GM19025 (cell line): ENCODE measurements around the gene BAIAP3.

ENCODE experiments used
- ATAC-seq: cut with Tn5 transposase; IDR thresholded peaks from one replicate; pipeline ENCODE4 v1.9.1; 2021; ENCODE audit warnings: mild to moderate bottlenecking, low read depth, moderate library complexity; ENCODE audit not compliant: unreplicated experiment

Gene BAIAP3

GRCh38 chr16:1362807-1363206, 29.4 kb downstream of the BAIAP3 start:
- no peak for ATAC-seq

- no peak for ATAC-seq
Measured at GRCh38 chr16:1363501-1364041, 30.1 kb downstream of the BAIAP3 start.

- ATAC-seq = no peak
Measured at GRCh38 chr16:1364510-1364909, 31.1 kb downstream of the BAIAP3 start.

GRCh38 chr16:1366060-1366711, 32.7 kb downstream of the BAIAP3 start:
- ATAC-seq = no peak

- ATAC-seq = no peak
Measured at GRCh38 chr16:1366712-1367299, 33.4 kb downstream of the BAIAP3 start.

GRCh38 chr16:1367486-1368174, 34.2 kb downstream of the BAIAP3 start:
- no peak for ATAC-seq

- no peak for ATAC-seq
Measured at GRCh38 chr16:1371054-1371978, 37.9 kb downstream of the BAIAP3 start.

- no peak for ATAC-seq
Measured at GRCh38 chr16:1372292-1372950, 39.0 kb downstream of the BAIAP3 start.

- no peak for ATAC-seq
Measured at GRCh38 chr16:1374418-1375297, 41.2 kb downstream of the BAIAP3 start.

GRCh38 chr16:1375298-1375640, 41.8 kb downstream of the BAIAP3 start:
- ATAC-seq = no peak

GRCh38 chr16:1375741-1376410, 42.4 kb downstream of the BAIAP3 start:
- ATAC-seq = no peak

GRCh38 chr16:1377406-1378010, 44.1 kb downstream of the BAIAP3 start:
- no peak for ATAC-seq

- ATAC-seq = no peak
Measured at GRCh38 chr16:1378087-1378803, 44.8 kb downstream of the BAIAP3 start.

- ATAC-seq = peak; percentile 47
Measured at GRCh38 chr16:1378804-1379303, 45.4 kb downstream of the BAIAP3 start.

- peak; percentile 40 for ATAC-seq
Measured at GRCh38 chr16:1379304-1380076, 46.0 kb downstream of the BAIAP3 start.

- ATAC-seq = no peak
Measured at GRCh38 chr16:1380195-1380594, 46.8 kb downstream of the BAIAP3 start.
